ENCODE data around the gene HMX3. TPM values are rescaled to one million over a fixed set of nuclear protein-coding genes. Genes with fewer than 3 reads are reported as not detected.

The HMX3 gene
- total RNA-seq, 1 donor from 2014 or later = not detected

- H3K27ac Mint-ChIP-seq (ENCODE audit: unreplicated experiment) = peak overlapping the region; percentile 87
Observed at GRCh38 chr10:123136806-123137642, 1.3 kb downstream of the HMX3 start.

GRCh38 chr10:123139165-123139520 is 3.4 kb downstream of the HMX3 start:
- Histone ChIP-seq H3K9ac (ENCODE audit: low read length) (no peak overlapping the region), H3K79me2 (ENCODE audit: insufficient read depth, low read length) (no peaks in the 10 kb centered on the region), H3K4me1 (ENCODE audit: insufficient read depth, low read length) (no peaks in the 10 kb centered on the region), H3K27me3 (ENCODE audit: insufficient read depth, low read length) (peaks cover 92% of the 10 kb centered on the region), H2AFZ (ENCODE audit: low read depth, low read length) (no peak overlapping the region), H3K4me2 (ENCODE audit: low read length) (no peak overlapping the region), H4K20me1 (ENCODE audit: insufficient read depth, low read length) (peaks cover 27% of the 10 kb centered on the region), H3K4me3 (ENCODE audit: insufficient read depth, low read depth, low read length) (no peak overlapping the region), H3K36me3 (ENCODE audit: insufficient read depth, low read length) (no peaks in the 10 kb centered on the region), H3K27ac (ENCODE audit: low read depth, low read length) (no peak overlapping the region), H3K9me3 (ENCODE audit: insufficient read depth, low read depth, low read length) (peaks cover 4% of the 10 kb centered on the region)
- FAIRE-seq = no peak
- peaks cover 5% of the 10 kb centered on the region for H3K36me3 Mint-ChIP-seq (ENCODE audit: low read depth, unreplicated experiment)
- H3K27me3 Mint-ChIP-seq (ENCODE audit: low read depth, unreplicated experiment) = peaks cover 73% of the 10 kb centered on the region
- peaks cover 19% of the 10 kb centered on the region for H3K9me3 Mint-ChIP-seq (ENCODE audit: unreplicated experiment)
- H3K27ac Mint-ChIP-seq (ENCODE audit: unreplicated experiment) = peak overlapping the region; percentile 47
- no peak overlapping the region for H3K4me3 Mint-ChIP-seq (ENCODE audit: unreplicated experiment)
- no peak for DNase-seq (ENCODE audit: low read depth)
- peaks cover 3% of the 10 kb centered on the region for H3K4me1 Mint-ChIP-seq (ENCODE audit: low read depth, unreplicated experiment)
- TF ChIP-seq, protein P1, sequence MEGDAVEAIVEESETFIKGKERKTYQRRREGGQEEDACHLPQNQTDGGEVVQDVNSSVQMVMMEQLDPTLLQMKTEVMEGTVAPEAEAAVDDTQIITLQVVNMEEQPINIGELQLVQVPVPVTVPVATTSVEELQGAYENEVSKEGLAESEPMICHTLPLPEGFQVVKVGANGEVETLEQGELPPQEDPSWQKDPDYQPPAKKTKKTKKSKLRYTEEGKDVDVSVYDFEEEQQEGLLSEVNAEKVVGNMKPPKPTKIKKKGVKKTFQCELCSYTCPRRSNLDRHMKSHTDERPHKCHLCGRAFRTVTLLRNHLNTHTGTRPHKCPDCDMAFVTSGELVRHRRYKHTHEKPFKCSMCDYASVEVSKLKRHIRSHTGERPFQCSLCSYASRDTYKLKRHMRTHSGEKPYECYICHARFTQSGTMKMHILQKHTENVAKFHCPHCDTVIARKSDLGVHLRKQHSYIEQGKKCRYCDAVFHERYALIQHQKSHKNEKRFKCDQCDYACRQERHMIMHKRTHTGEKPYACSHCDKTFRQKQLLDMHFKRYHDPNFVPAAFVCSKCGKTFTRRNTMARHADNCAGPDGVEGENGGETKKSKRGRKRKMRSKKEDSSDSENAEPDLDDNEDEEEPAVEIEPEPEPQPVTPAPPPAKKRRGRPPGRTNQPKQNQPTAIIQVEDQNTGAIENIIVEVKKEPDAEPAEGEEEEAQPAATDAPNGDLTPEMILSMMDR (IDR thresholded peaks at IDR 0.05; ENCODE audit: insufficient read depth, low read depth, low read length) = no peak
- no peak for TF ChIP-seq EZH2 (IDR thresholded peaks at IDR 0.05; ENCODE audit: insufficient read depth, low read length)

More at GRCh38 chr10:123136806-123137642, 1.3 kb downstream of the HMX3 start:
- DNase-seq (ENCODE audit: low read depth) (no peak), FAIRE-seq (no peak)
- Histone ChIP-seq H3K79me2 (ENCODE audit: insufficient read depth, low read length) (no peaks in the 10 kb centered on the region), H4K20me1 (ENCODE audit: insufficient read depth, low read length) (peaks cover 31% of the 10 kb centered on the region), H3K9ac (ENCODE audit: low read length) (no peak overlapping the region), H3K27ac (ENCODE audit: low read depth, low read length) (no peak overlapping the region), H3K27me3 (ENCODE audit: insufficient read depth, low read length) (peaks cover 92% of the 10 kb centered on the region), H3K9me3 (ENCODE audit: insufficient read depth, low read depth, low read length) (peaks cover 4% of the 10 kb centered on the region), H3K4me2 (ENCODE audit: low read length) (peak overlapping the region; percentile 62), H2AFZ (ENCODE audit: low read depth, low read length) (peak overlapping the region; percentile 52), H3K4me1 (ENCODE audit: insufficient read depth, low read length) (no peaks in the 10 kb centered on the region), H3K4me3 (ENCODE audit: insufficient read depth, low read depth, low read length) (no peak overlapping the region), H3K36me3 (ENCODE audit: insufficient read depth, low read length) (no peaks in the 10 kb centered on the region)
- peak; percentile 82 for TF ChIP-seq EZH2 (IDR thresholded peaks at IDR 0.05; ENCODE audit: insufficient read depth, low read length)
- TF ChIP-seq, protein P1 (IDR thresholded peaks at IDR 0.05; ENCODE audit: insufficient read depth, low read depth, low read length) = no peak
- Mint-ChIP-seq H3K27me3 (ENCODE audit: low read depth, unreplicated experiment) (peaks cover 78% of the 10 kb centered on the region), H3K9me3 (ENCODE audit: unreplicated experiment) (peaks cover 27% of the 10 kb centered on the region), H3K36me3 (ENCODE audit: low read depth, unreplicated experiment) (peaks cover 6% of the 10 kb centered on the region), H3K4me3 (ENCODE audit: unreplicated experiment) (no peak overlapping the region), H3K4me1 (ENCODE audit: low read depth, unreplicated experiment) (peaks cover 7% of the 10 kb centered on the region)
